ENCODE measurements around the gene FARS2. TPM values are rescaled to one million over a fixed set of nuclear protein-coding genes. Genes with fewer than 3 reads are reported as not detected.

FARS2 gene
- polyA plus RNA-seq, 2 of the 4 experiments (the other 2 are of a cell fraction): 12.9 to 17.5 TPM

GRCh38 chr6:5726976-5727718, 465.8 kb downstream of the FARS2 start:
- CTCF ChIA-PET: no interaction called here

GRCh38 chr6:5728351-5729079, 467.2 kb downstream of the FARS2 start:
- CTCF ChIA-PET: interaction anchor here (1.0 kb wide), 1 partner anchor 257 kb away, joined by 3 read pairs; no protein-coding TSS in a partner anchor
- no peak overlapping the region for H3K4me3 ChIP-seq
- no peak overlapping the region for H3K4me2 ChIP-seq
- no peak for DNase-seq (ENCODE audit: low read depth in 1 of 2, low spot score in 1 of 2)
- FAIRE-seq: no peak
- H3K9me3 ChIP-seq: no peaks in the 10 kb centered on the region
- POLR2A ChIA-PET: no interaction called here
- no peak for TF ChIP-seq MYC (IDR thresholded peaks at IDR 0.05; ENCODE audit: borderline replicate concordance, low read length)
- no peak for TF ChIP-seq HES2 (IDR thresholded peaks at IDR 0.05)
- TF ChIP-seq HOXB13 (CRISPR knock-in tag; IDR thresholded peaks at IDR 0.05; ENCODE audit: low read depth): no peak
- no peak for TF ChIP-seq RFX5 (IDR thresholded peaks at IDR 0.05)
- no peak for TF ChIP-seq CTCF (IDR thresholded peaks at IDR 0.05)
- TF ChIP-seq TP53 (CRISPR knock-in tag; IDR thresholded peaks at IDR 0.05): no peak
- TF ChIP-seq ZNF302 (CRISPR knock-in tag; IDR thresholded peaks at IDR 0.05): no peak
- TF ChIP-seq POLR2A (IDR thresholded peaks at IDR 0.05; ENCODE audit: low read length): no peak
- TF ChIP-seq RARB (CRISPR knock-in tag; IDR thresholded peaks at IDR 0.05): no peak
- no peak for TF ChIP-seq FOXS1 (CRISPR knock-in tag; IDR thresholded peaks at IDR 0.05)
- no peak for TF ChIP-seq USF2 (IDR thresholded peaks at IDR 0.05)
- no peak for TF ChIP-seq MAZ (IDR thresholded peaks at IDR 0.05; ENCODE audit: borderline replicate concordance, low read depth, low read length)
- TF ChIP-seq HOXB5 (CRISPR knock-in tag; IDR thresholded peaks at IDR 0.05): no peak
- no peak for TF ChIP-seq REST (IDR thresholded peaks at IDR 0.05)
- TF ChIP-seq CHD2 (IDR thresholded peaks at IDR 0.05; ENCODE audit: low read length, partially characterized antibody): no peak
- no peak for TF ChIP-seq EHF (CRISPR knock-in tag; IDR thresholded peaks at IDR 0.05)
- no peak for TF ChIP-seq KDM5A (IDR thresholded peaks at IDR 0.05)
- ATAC-seq: no peak
- no peaks in the 10 kb centered on the region for H3K4me1 ChIP-seq
- 91% methylated on average over 16 of the region's 16 CpGs for WGBS (ENCODE audit: missing lambda C conversion rate)
- H3K27ac ChIP-seq: no peak overlapping the region

More at GRCh38 chr6:5726976-5727718, 465.8 kb downstream of the FARS2 start:
- ATAC-seq (no peak), DNase-seq (ENCODE audit: low read depth in 1 of 2, low spot score in 1 of 2) (no peak), FAIRE-seq (no peak)
- Histone ChIP-seq H3K4me3 (no peak overlapping the region), H3K4me1 (no peaks in the 10 kb centered on the region), H3K27ac (no peak overlapping the region), H3K4me2 (no peak overlapping the region), H3K9me3 (no peaks in the 10 kb centered on the region)
- 87% methylated on average over 16 of the region's 17 CpGs for WGBS (ENCODE audit: missing lambda C conversion rate)
- POLR2A ChIA-PET: no interaction called here
- no peak for TF ChIP-seq JUNB (IDR thresholded peaks at IDR 0.05)
- no peak for TF ChIP-seq EHMT2 (IDR thresholded peaks at IDR 0.05; ENCODE audit: low read depth)
- no peak for TF ChIP-seq BHLHE40 (IDR thresholded peaks at IDR 0.05; ENCODE audit: low read depth, low read length)
- no peak for TF ChIP-seq POLR2A (IDR thresholded peaks at IDR 0.05; ENCODE audit: low read length)
- no peak for TF ChIP-seq RNF2 (IDR thresholded peaks at IDR 0.05; ENCODE audit: borderline replicate concordance, low read depth)
- no peak for TF ChIP-seq CBX8 (IDR thresholded peaks at IDR 0.05)
- no peak for TF ChIP-seq FOSL2 (IDR thresholded peaks at IDR 0.05)
- no peak for TF ChIP-seq FOSL2 (CRISPR knock-in tag; IDR thresholded peaks at IDR 0.05)
- TF ChIP-seq ZFP36 (IDR thresholded peaks at IDR 0.05; ENCODE audit: borderline replicate concordance, partially characterized antibody): no peak

All from A549 (cell line).